Midbrain (tissue), 1 donor: ENCODE results near the gene SLC44A5.
"Not testable (repeated sequence)": the region's sequence is repeated elsewhere in the genome, so short reads cannot be mapped to it uniquely, and the experiment has no call there.

Experiments used
- DNase-seq: peaks from one replicate; lab custom pipeline; 2025; lab: John Stamatoyannopoulos, UW

SLC44A5 gene

GRCh38 chr1:75449998-75450397 lies 160.9 kb downstream of the SLC44A5 start:
- DNase-seq = no peak

- DNase-seq = no peak
Observed at GRCh38 chr1:75444220-75444619, 166.7 kb downstream of the SLC44A5 start.

- DNase-seq = no peak
Observed at GRCh38 chr1:75440274-75440673, 170.6 kb downstream of the SLC44A5 start.

- DNase-seq = no peak
Observed at GRCh38 chr1:75438355-75438754, 172.6 kb downstream of the SLC44A5 start.

GRCh38 chr1:75431843-75432242 lies 179.1 kb downstream of the SLC44A5 start:
- no peak for DNase-seq

GRCh38 chr1:75430526-75430925 lies 180.4 kb downstream of the SLC44A5 start:
- DNase-seq = no peak

- DNase-seq = no peak
Observed at GRCh38 chr1:75426688-75427087, 184.2 kb downstream of the SLC44A5 start.

GRCh38 chr1:75425001-75425650 lies 185.8 kb downstream of the SLC44A5 start:
- no peak for DNase-seq

GRCh38 chr1:75423616-75424015 lies 187.3 kb downstream of the SLC44A5 start:
- DNase-seq = no peak

GRCh38 chr1:75423136-75423535 lies 187.8 kb downstream of the SLC44A5 start:
- no peak for DNase-seq

- DNase-seq = no peak
Observed at GRCh38 chr1:75421371-75421770, 189.5 kb downstream of the SLC44A5 start.

- DNase-seq = no peak
Observed at GRCh38 chr1:75415187-75415586, 195.7 kb downstream of the SLC44A5 start.

- no peak for DNase-seq
Observed at GRCh38 chr1:75412616-75413015, 198.3 kb downstream of the SLC44A5 start.

GRCh38 chr1:75404681-75405080 lies 206.2 kb downstream of the SLC44A5 start:
- DNase-seq = not testable (repeated sequence)

- not testable (repeated sequence) for DNase-seq
Observed at GRCh38 chr1:75403147-75403646, 207.7 kb downstream of the SLC44A5 start.

GRCh38 chr1:75400716-75401115 lies 210.2 kb downstream of the SLC44A5 start:
- DNase-seq = no peak

- no peak for DNase-seq
Observed at GRCh38 chr1:75396745-75397144, 214.2 kb downstream of the SLC44A5 start.

- no peak for DNase-seq
Observed at GRCh38 chr1:75396260-75396659, 214.7 kb downstream of the SLC44A5 start.

GRCh38 chr1:75394386-75395139 lies 216.4 kb downstream of the SLC44A5 start:
- no peak for DNase-seq

GRCh38 chr1:75392278-75392677 lies 218.6 kb downstream of the SLC44A5 start:
- DNase-seq = no peak

GRCh38 chr1:75375476-75376447 lies 235.2 kb downstream of the SLC44A5 start:
- DNase-seq = not testable (repeated sequence)

- no peak for DNase-seq
Observed at GRCh38 chr1:75373542-75374159, 237.3 kb downstream of the SLC44A5 start.
